ENCODE data around the gene OTULIN. TPM values are rescaled to one million over a fixed set of nuclear protein-coding genes. Genes with fewer than 3 reads are reported as not detected.

Gene OTULIN
- total and polyA plus RNA-seq, 2 of the 8 experiments (the other 6 are each of a cell fraction or from before 2014, with no cell fraction given) = 5.2 to 34.8 TPM

DNA sequence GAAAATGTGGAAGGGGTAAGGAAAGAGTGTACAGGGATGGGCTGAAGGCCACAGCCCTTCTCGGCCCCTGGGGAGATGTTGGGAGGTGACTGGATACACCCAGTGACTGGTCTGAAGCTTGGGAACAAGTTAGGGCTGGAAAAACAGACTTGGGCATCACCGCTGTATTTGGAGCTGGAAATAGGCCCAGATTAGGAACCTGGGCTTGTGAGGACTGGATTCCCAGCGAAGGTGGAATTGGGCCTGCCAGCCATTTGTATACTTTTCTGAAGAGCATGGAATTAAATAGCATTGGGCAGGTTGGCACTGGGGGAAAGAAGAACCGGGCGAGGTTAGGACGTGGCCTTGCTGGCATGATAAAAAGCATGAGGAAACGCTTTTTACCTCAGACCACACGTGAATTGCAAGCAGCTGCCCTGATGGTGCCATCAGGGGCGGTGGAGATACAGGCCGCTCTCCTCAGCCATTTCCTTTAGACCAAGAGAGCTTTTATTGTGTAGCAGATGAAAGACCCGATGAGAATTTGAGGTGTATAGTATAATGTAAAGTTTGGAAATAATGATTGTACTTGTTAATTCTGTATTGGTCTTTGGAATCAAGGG is 37.8 kb downstream of the OTULIN start:
- no peaks in the 10 kb centered on the region for H3K9me3 ChIP-seq (ENCODE audit: insufficient read depth in 2 of 2, low read depth in 1 of 2, low read length in 1 of 2)
- peaks cover 0 to 8% (median 2%) of the 10 kb centered on the region in 4 experiments; a peak in 4 of 8 replicates for H3K36me3 ChIP-seq (ENCODE audit: control insufficient read depth in 2 of 4, insufficient read depth in 4 of 4, low read length in 3 of 4)
- H2BK5ac ChIP-seq (ENCODE audit: low read depth, low read length) = no peak overlapping the region
- 84 to 100% methylated on average over 1 to 11 of the region's 11 CpGs for WGBS, 2 experiments (ENCODE audit: extremely low coverage in 1 of 2, insufficient coverage in 1 of 2, insufficient read length in 1 of 2, insufficient replicate concordance in 2 of 2, low coverage in 1 of 2, low lambda C conversion rate in 2 of 2, missing lambda C conversion rate in 1 of 2)
- H2AK5ac ChIP-seq (ENCODE audit: low read depth, low read length) = no peak overlapping the region
- no peak overlapping the region for H3K9ac ChIP-seq (replicated peaks in 1 of 4; ENCODE audit: extremely low read depth in 1 of 4, low read depth in 3 of 4, low read length in 3 of 4)
- H4K91ac ChIP-seq (replicated peaks; ENCODE audit: insufficient read length, low read length) = no peak overlapping the region
- CTCF ChIA-PET (ENCODE audit: partially characterized antibody) = interaction anchor here (0.6 to 3.1 kb wide), 7 partner anchors 10 to 301 kb away, joined by 3 to 13 read pairs (median 4); no protein-coding TSS in a partner anchor
- H3K23ac ChIP-seq (ENCODE audit: insufficient read length) = no peak overlapping the region
- H4K20me1 ChIP-seq (replicated peaks in 1 of 2; ENCODE audit: control insufficient read depth in 1 of 2, insufficient read depth in 2 of 2, low read length in 2 of 2) = peaks cover 0 to 2% of the 10 kb centered on the region in 2 experiments
- DNase-seq (ENCODE audit: low read depth in 1 of 2, low spot score in 2 of 2) = no peak
- no peak overlapping the region for H3K4ac ChIP-seq (replicated peaks; ENCODE audit: insufficient read length, low read depth, low read length)
- no peak for TF ChIP-seq YY1 (IDR thresholded peaks at IDR 0.05; ENCODE audit: low read depth, low read length)
- TF ChIP-seq EP300 (IDR thresholded peaks at IDR 0.05; ENCODE audit: borderline replicate concordance in 1 of 2, low read depth in 2 of 2, low read length in 2 of 2) = no peak
- TF ChIP-seq, protein P1, sequence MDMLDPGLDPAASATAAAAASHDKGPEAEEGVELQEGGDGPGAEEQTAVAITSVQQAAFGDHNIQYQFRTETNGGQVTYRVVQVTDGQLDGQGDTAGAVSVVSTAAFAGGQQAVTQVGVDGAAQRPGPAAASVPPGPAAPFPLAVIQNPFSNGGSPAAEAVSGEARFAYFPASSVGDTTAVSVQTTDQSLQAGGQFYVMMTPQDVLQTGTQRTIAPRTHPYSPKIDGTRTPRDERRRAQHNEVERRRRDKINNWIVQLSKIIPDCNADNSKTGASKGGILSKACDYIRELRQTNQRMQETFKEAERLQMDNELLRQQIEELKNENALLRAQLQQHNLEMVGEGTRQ (IDR thresholded peaks at IDR 0.05; ENCODE audit: low read length) = no peak
- TF ChIP-seq SIN3A (conservative IDR thresholded peaks at IDR 0.05 in 1 of 2, IDR thresholded peaks at IDR 0.05 in 1 of 2; ENCODE audit: low read depth in 1 of 2, low read length in 2 of 2) = no peak
- TF ChIP-seq BACH1 (IDR thresholded peaks at IDR 0.05; ENCODE audit: low read length) = no peak
- no peak overlapping the region for H2BK15ac ChIP-seq (ENCODE audit: low read length)
- H2AFZ ChIP-seq (ENCODE audit: low read length) = no peak overlapping the region
- H2BK120ac ChIP-seq (replicated peaks; ENCODE audit: low read depth, low read length) = no peak overlapping the region
- H2BK12ac ChIP-seq (ENCODE audit: low read depth, low read length) = no peak overlapping the region
- no peak overlapping the region for H3K56ac ChIP-seq (replicated peaks; ENCODE audit: insufficient read length, low read depth, low read length)
- no peak overlapping the region for H3K27ac ChIP-seq (ENCODE audit: low read depth, low read length)
- H3K79me2 ChIP-seq (ENCODE audit: control insufficient read depth in 1 of 2, insufficient read depth in 2 of 2, low read length in 2 of 2) = no peaks in the 10 kb centered on the region
- H2BK20ac ChIP-seq (ENCODE audit: low read length) = no peak overlapping the region
- 0 out of 2 replicates have a peak overlapping the region, but pooled peaks have one; percentile 12 for H4K8ac ChIP-seq (ENCODE audit: extremely low read depth, insufficient read depth, low read length)
- H3K79me1 ChIP-seq (ENCODE audit: low read depth, low read length) = no peaks in the 10 kb centered on the region; the same call in 1 of the 2 replicates
- no peaks in the 10 kb centered on the region for H3K4me1 ChIP-seq (replicated peaks in 1 of 4; ENCODE audit: control insufficient read depth in 3 of 4, insufficient read depth in 4 of 4, low read length in 3 of 4)
- no peak overlapping the region for H3K4me2 ChIP-seq (ENCODE audit: insufficient read depth in 1 of 2, low read depth in 2 of 2, low read length in 2 of 2)
- H3K14ac ChIP-seq (ENCODE audit: insufficient read length) = no peak overlapping the region
- no peak for FAIRE-seq
- POLR2A ChIA-PET (ENCODE audit: partially characterized antibody) = no interaction called here
- no peak overlapping the region for H4K5ac ChIP-seq (ENCODE audit: insufficient read length, low read depth, low read length)
- H3K27me3 ChIP-seq (replicated peaks in 1 of 4; ENCODE audit: control insufficient read depth in 3 of 4, extremely low read depth in 1 of 4, insufficient read depth in 3 of 4, low read length in 3 of 4) = peaks cover 0 to 3% (median under 1%) of the 10 kb centered on the region in 4 experiments; a peak in 2 of 7 replicates
- H3K4me3 ChIP-seq (ENCODE audit: extremely low read depth in 1 of 4, insufficient read depth in 2 of 4, low read depth in 3 of 4, low read length in 4 of 4) = no peak overlapping the region
- no peaks in the 10 kb centered on the region for H3K23me2 ChIP-seq (ENCODE audit: low read depth, low read length)
- no peak overlapping the region for H3K18ac ChIP-seq (ENCODE audit: extremely low read depth, low read length)
